ENCODE results near the gene HTR1B.

The HTR1B gene

GRCh38 chr6:77455271-77455670 lies 8.0 kb downstream of the HTR1B start:
- no peak for DNase-seq

- no peak for DNase-seq
Observed at GRCh38 chr6:77454386-77454785, 8.9 kb downstream of the HTR1B start.

DNA sequence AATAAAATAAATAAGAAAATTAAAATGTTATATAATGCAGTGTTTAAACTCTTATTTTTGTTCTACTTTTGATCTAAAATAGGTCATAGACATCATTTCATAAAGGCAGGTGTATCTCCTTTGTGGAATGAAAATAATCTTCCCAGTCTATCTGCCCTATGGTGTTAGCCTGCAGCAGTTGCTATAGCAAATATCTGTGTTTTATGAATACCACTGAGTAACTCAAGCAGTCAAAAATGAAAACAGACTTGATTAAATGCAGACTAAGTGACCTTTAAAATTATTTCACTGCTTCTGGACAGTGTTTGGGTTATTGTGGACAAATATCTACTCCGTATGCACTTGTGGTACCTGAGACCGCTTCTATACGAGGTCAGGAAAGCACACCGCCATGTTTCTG lies 11.8 kb downstream of the HTR1B start:
- DNase-seq: no peak

- no peak for DNase-seq
Observed at GRCh38 chr6:77450924-77451323, 12.4 kb downstream of the HTR1B start.

DNA sequence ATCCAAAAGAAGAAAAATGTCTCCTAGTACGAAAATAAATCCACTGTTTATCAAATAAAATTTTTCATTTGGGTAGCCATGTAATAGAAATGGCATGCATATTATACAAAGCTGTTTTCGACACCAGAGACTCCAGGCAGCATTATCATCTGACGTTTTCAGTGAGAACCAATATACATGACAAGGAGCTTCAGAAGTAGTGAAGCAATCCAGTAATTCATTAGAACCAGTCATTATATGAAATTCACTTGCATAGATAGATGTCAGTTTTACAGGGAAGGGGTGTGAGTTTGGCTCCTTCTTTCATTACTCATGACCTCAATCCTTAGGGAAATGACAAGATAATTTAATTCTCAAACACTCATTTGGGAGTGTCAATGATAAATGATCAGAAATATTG lies 14.7 kb downstream of the HTR1B start:
- DNase-seq: no peak

DNA sequence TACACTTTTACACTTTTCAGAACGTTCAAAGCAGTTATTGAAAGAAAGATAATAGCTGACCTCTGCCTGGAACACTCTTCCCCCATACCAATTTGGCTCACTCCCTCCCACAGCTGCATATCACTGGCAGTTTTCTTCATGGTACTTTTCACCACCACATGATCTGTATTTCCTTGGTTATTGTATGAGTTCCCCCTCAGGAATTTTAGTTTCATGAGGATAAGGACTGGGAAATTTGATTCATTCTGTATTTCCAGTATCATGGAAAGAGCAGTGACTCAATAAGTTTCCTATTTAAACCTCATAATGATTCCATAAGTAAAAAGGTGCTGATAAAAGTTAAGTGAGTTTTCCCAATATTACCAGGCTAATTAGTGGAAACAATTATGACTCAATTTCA lies 16.0 kb downstream of the HTR1B start:
- no peak for DNase-seq

DNA sequence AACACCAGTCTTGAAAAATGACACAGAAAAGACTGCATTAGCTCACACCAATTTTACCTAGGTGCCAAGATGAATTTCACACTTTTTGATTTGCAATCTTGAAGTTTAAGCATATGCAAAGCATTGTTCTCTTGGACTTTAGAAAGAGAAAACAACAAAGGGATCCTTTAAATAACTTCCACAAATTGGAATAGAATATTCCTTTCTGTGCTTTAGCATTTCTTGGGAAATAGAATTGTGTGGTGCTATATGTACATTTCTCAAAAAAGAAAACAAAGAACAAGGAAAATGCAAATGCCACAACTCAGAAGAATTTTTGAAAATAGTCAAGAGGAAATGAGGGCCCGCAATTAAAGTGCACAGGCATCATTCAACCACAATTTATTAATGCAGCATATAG lies 17.0 kb downstream of the HTR1B start:
- DNase-seq: no peak

GRCh38 chr6:77445214-77445613 lies 18.1 kb downstream of the HTR1B start:
- DNase-seq: no peak

DNA sequence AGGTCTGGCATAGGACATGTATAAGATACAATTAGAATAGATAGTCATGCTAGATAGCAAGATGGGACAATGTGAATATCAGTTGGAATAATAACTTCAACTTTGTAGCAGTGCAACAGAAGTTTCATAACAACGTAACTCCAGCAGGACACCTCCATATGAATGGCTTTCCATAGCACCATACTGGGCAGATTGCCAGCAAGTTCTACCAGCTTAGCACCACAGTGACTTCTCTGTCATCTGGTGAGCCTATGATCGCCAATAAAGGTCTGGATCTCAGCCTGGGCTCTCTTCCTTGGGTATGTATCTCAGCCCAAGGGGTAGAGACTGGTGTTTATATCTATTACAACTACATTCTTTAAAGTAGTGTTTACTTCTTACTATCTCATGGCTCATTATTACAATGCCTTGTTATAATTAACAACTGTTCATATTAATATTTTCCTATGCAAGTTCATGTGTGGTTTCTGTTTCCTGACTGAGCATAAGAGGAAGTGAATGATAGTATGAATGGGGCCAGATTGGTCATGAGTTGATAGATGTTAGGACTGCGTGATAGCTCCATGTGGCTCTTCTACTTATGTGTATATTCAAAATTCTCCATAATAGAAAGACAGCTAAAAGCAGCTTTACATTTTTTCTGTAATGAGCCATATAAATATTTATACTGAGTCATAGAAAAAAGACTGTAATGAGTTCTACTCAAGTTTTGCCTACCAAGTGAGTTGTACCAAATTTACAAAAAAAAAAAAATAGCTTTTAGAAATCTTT lies 22.9 kb downstream of the HTR1B start:
- DNase-seq: no peak

GRCh38 chr6:77433888-77434287 lies 29.4 kb downstream of the HTR1B start:
- no peak for DNase-seq

DNA sequence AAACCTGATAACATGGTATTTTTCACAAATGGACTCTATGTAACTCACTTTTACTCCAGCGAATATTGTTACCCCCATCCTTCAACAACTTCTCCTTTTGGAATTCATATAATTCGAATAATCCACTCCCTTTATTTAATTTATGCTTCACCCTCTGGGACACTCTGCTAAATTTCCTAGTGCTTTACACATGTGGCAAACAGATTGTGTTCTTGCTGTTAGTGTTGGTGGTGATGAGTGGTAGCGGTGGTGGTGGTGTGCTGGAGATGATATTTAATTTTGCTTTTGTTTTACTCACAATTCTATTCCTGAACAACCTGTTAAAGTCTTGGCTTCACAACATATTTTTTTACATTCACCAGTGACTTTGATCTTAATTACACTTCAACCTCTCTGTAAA lies 32.8 kb downstream of the HTR1B start:
- DNase-seq: no peak

GRCh38 chr6:77425671-77426070 lies 37.6 kb downstream of the HTR1B start:
- DNase-seq: no peak

GRCh38 chr6:77425216-77425615 lies 38.1 kb downstream of the HTR1B start:
- DNase-seq: no peak

DNA sequence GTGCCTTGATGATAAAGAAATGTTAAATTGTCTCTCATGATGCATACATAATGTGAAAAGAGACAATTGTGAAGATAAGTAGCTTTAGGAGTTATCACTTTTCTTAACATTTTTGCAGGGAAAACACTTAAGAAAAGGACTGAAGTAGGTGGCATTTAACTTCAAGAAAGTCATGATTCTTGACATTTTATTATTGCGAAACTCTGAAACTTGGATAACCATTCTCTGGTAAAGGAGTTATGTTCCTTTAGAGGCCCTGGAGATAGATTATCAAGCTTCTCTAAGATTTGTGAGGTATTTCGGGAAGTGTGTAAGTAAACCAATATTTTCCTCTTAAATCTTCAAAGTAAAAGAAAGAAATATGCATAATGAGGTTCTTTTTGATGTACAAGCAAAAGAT lies 38.5 kb downstream of the HTR1B start:
- no peak for DNase-seq

- no peak for DNase-seq
Observed at GRCh38 chr6:77416839-77417238, 46.5 kb downstream of the HTR1B start.

DNA sequence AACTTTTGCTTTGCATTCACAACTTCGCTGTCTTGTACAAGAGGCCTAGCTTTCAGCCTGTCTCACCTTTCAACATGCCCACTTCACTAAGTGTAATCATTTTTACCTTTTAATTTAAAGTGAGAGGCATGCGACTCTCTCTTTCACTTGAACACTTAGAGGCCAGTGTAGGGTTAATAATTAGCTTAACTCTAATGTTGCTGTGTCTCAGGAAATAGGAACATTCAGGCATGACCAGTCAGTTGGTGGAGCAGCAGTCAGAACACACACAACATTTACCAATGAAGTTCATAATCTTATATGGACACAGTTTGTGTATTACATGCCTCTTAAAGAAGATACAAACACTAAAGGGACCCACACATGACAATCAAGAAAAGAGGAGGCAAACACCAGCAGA lies 47.6 kb downstream of the HTR1B start:
- no peak for DNase-seq
